ENCODE results near the gene ZFP36L2.

ZFP36L2 gene

GRCh38 chr2:43184339-43184895 is 42.0 kb downstream of the ZFP36L2 start:
- no peak for DNase-seq

GRCh38 chr2:43183743-43184142 is 42.7 kb downstream of the ZFP36L2 start:
- DNase-seq: no peak

DNA sequence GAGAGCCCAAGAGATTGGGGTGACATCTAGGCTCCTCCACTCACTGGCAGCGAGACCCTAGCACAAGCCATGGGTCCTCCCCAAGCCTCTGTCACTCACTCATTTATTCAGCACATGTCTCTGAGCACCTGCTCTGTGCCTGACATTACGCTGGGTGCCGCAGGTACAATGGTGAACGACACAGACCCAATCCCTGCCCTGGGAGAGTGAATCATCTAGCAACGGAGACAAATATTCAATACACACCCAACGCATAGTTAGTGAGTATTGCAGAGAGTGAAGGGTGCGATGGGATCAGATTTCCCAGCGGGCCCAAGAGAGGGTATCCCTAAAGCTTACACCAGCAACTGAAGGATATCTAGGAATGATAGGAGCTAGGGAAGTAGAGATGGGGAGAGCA is 45.5 kb downstream of the ZFP36L2 start:
- no peak for DNase-seq

DNA sequence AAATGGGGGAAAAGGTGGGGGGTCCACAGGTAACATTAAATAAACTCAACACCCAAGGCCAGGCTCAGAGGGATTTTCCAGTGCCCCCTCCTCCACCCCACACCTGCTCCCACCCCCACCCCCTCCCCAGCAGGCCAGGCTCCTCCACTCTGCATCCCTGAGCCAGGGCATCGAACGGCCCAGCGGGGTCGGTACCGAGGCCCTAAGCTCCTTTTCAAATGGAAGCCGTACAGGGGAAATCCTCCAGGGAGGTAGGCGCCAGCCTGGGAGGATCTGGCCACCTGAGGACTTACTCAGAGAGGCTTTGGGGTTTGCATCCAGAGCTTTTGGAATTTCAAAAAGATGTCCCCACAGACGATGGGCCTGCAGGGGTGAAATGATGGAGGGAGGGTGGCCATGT is 46.5 kb downstream of the ZFP36L2 start:
- no peak for DNase-seq

- DNase-seq: no peak
These were observed 47.5 kb downstream of the ZFP36L2 start for GRCh38 chr2:43178602-43179542.

- DNase-seq: no peak
These were observed 48.3 kb downstream of the ZFP36L2 start for GRCh38 chr2:43178055-43178598.

- no peak for DNase-seq
These were observed 50.0 kb downstream of the ZFP36L2 start for GRCh38 chr2:43176449-43176848.

- DNase-seq: no peak
These were observed 50.5 kb downstream of the ZFP36L2 start for GRCh38 chr2:43175876-43176275.

DNA sequence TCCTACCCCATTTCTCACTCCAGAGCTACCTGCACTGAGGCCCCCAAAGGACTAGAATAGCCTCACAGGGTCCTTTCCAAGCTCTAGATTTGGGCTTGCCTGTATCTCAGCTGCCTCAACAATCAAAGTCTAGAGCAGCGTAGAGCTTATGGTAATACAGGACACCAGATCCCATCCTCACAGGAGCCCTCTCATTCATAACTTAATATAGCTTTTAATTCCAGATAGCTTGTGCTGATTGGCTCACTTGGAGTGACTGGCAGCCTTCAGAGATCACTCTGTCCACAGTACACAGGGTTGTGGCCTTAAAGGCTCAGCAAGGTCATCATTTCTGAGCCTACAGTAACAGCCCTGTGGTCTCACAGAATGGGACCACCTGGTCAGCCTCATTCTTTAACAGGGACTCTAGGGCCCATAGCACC is 51.4 kb downstream of the ZFP36L2 start:
- DNase-seq: no peak

GRCh38 chr2:43174368-43174916 is 52.0 kb downstream of the ZFP36L2 start:
- no peak for DNase-seq
